ENCODE data around the gene SCNN1A. TPM values are rescaled to one million over a fixed set of nuclear protein-coding genes. Genes with fewer than 3 reads are reported as not detected.

SCNN1A gene
- total RNA-seq, 1 experiment from 2014 or later: 111 TPM

DNA sequence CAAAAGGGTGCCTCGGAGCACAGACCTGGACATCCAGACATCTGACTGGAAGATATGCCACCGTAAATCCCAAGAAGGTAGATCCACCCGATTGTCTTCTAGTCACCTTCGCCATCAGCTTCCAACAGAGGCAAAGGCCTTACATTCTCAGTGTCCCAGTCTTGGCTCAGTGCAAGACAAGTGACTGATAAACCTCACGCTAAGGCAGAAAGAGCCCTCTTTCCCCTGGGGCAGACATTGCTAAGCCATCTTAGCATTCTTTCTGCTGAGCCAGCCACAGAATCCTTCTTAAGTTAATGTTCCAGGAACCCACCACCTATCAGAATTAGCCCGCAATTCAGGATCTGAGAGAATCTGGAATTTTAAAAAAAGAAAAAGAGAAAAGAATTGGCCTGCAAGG, 69.2 kb downstream of the SCNN1A start:
- no CpG with 5 or more reads among the region's 6 CpGs for WGBS (ENCODE audit: extremely low coverage, insufficient read length, low lambda C conversion rate)
- Histone ChIP-seq H3K4me2 (ENCODE audit: insufficient read depth, insufficient read length, low read length) (no peak overlapping the region), H4K5ac (ENCODE audit: insufficient read length, low read depth, low read length) (no peak overlapping the region), H2BK12ac (ENCODE audit: insufficient read length, low read depth, low read length) (no peak overlapping the region), H3K9me3 (ENCODE audit: control insufficient read depth, low read depth, low read length) (no peaks in the 10 kb centered on the region), H2BK5ac (ENCODE audit: insufficient read length, low read length) (no peak overlapping the region), H3K9ac (ENCODE audit: extremely low read depth, insufficient read length, low read length) (no peak overlapping the region), H3K56ac (ENCODE audit: insufficient read length, low read depth, low read length) (no peak overlapping the region), H4K20me1 (ENCODE audit: control insufficient read depth, insufficient read depth, insufficient read length) (no peaks in the 10 kb centered on the region), H3K79me1 (ENCODE audit: insufficient read depth, low read depth, low read length, poor library complexity, severe bottlenecking) (no peaks in the 10 kb centered on the region), H2AFZ (ENCODE audit: low read length) (no peak overlapping the region), H3K27ac (ENCODE audit: insufficient read length, low read depth, low read length) (no peak overlapping the region), H3K23me2 (ENCODE audit: insufficient read length, low read depth, low read length, poor library complexity, severe bottlenecking) (peaks cover 5% of the 10 kb centered on the region), H3K4ac (ENCODE audit: low read depth, low read length) (no peak overlapping the region), H2BK15ac (ENCODE audit: low read depth, low read length) (no peak overlapping the region), H2BK120ac (ENCODE audit: low read depth, low read length, poor library complexity, severe bottlenecking) (no peak overlapping the region), H3K14ac (ENCODE audit: insufficient read depth, low read length) (no peak overlapping the region), H3K23ac (ENCODE audit: insufficient read length, low read depth, low read length) (no peak overlapping the region), H3T11ph (ENCODE audit: low read length) (no peak overlapping the region), H2AK5ac (ENCODE audit: insufficient read length, low read length) (no peak overlapping the region), H2BK20ac (ENCODE audit: low read depth, low read length, poor library complexity, severe bottlenecking) (no peak overlapping the region), H3K79me2 (ENCODE audit: insufficient read depth, low read length) (no peaks in the 10 kb centered on the region), H3K4me1 (ENCODE audit: insufficient read depth, low read length) (no peaks in the 10 kb centered on the region), H3K27me3 (ENCODE audit: insufficient read depth, low read length) (no peaks in the 10 kb centered on the region), H4K91ac (ENCODE audit: insufficient read length, low read depth, low read length) (no peak overlapping the region), H3K18ac (ENCODE audit: insufficient read length, low read depth, low read length) (no peak overlapping the region), H4K8ac (replicated peaks; ENCODE audit: insufficient read length, low read depth, low read length) (no peak overlapping the region)
- Mint-ChIP-seq H3K9me3 (no peaks in the 10 kb centered on the region; a peak in 1 of 5 replicates), H3K36me3 (ENCODE audit: insufficient read depth in 1 of 3, low read depth in 3 of 3) (no peaks in the 10 kb centered on the region), H3K4me3 (no peak overlapping the region), H3K27me3 (ENCODE audit: low read depth) (peaks cover 22% of the 10 kb centered on the region), H3K4me1 (peaks cover 13 to 14% of the 10 kb centered on the region in 2 experiments), H3K27ac (no peak overlapping the region)
- TF ChIP-seq, protein P1, sequence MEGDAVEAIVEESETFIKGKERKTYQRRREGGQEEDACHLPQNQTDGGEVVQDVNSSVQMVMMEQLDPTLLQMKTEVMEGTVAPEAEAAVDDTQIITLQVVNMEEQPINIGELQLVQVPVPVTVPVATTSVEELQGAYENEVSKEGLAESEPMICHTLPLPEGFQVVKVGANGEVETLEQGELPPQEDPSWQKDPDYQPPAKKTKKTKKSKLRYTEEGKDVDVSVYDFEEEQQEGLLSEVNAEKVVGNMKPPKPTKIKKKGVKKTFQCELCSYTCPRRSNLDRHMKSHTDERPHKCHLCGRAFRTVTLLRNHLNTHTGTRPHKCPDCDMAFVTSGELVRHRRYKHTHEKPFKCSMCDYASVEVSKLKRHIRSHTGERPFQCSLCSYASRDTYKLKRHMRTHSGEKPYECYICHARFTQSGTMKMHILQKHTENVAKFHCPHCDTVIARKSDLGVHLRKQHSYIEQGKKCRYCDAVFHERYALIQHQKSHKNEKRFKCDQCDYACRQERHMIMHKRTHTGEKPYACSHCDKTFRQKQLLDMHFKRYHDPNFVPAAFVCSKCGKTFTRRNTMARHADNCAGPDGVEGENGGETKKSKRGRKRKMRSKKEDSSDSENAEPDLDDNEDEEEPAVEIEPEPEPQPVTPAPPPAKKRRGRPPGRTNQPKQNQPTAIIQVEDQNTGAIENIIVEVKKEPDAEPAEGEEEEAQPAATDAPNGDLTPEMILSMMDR (conservative IDR thresholded peaks at IDR 0.05): no peak
- DNase-seq: no peak

All from H9 (cell line).